K562 (cell line): Measurements from ENCODE around the gene FYB1. TPM values are rescaled to one million over a fixed set of nuclear protein-coding genes. Genes with fewer than 3 reads are reported as not detected.
A peak's percentile ranks its signal among the peaks of the same experiment; 100 is the strongest.

ENCODE experiments used
- BCL6 ChIP-seq: fragments of 250-450 bp; sonication (Bioruptor Pico); IDR thresholded peaks from 2 replicates; pipeline ENCODE4 v1.4.0; 2020
- CHCHD3 ChIP-seq: fragments of 250-450 bp; sonication (Bioruptor Pico); IDR thresholded peaks from 2 replicates; pipeline ENCODE4 v2.1.2; 2022; ENCODE audit warnings: mild to moderate bottlenecking
- HSF4 ChIP-seq: fragments of 250-450 bp; sonication (Bioruptor Pico); IDR thresholded peaks from 2 replicates; pipeline ENCODE4 v2.1.2; 2022; ENCODE audit warnings: mild to moderate bottlenecking, moderate library complexity, borderline replicate concordance
- MYBL2 ChIP-seq, 2 experiments: fragments of 450-650 bp in 1 of 2; sonication (generic) in 1 of 2; formaldehyde crosslinking in 1 of 2; IDR thresholded peaks; 2 replicates each; pipeline versions ENCODE4 v1.6.1 to v1.8.1; 2017 to 2022; ENCODE audit warnings: borderline replicate concordance in 1 of 2, inconsistent platforms in 1 of 2, low read depth in 1 of 2, mild to moderate bottlenecking in 1 of 2, missing genetic modification reagents in 1 of 2, moderate library complexity in 1 of 2
- MYNN ChIP-seq, 2 experiments: sonication (generic); formaldehyde crosslinking in 1 of 2; IDR thresholded peaks; 2 replicates each; pipeline versions ENCODE4 v1.5.0 to v1.6.1; 2016 to 2020; ENCODE audit warnings: antibody characterized with exemption in 1 of 2, missing genetic modification reagents in 1 of 2
- RB1 ChIP-seq: fragments of 450-650 bp; IDR thresholded peaks from 2 replicates; pipeline ENCODE4 v1.6.1; 2017; ENCODE audit warnings: low read depth, mild to moderate bottlenecking
- SRSF3 ChIP-seq: fragments of 200-400 bp; formaldehyde crosslinking; IDR thresholded peaks from 2 replicates; pipeline ENCODE4 v1.6.1; 2016; ENCODE audit warnings: mild to moderate bottlenecking, low read length, moderate library complexity; ENCODE audit not compliant: insufficient read depth
- TAF9B ChIP-seq: fragments of 450-650 bp; IDR thresholded peaks from 2 replicates; pipeline ENCODE4 v1.6.1; 2018; ENCODE audit warnings: mild to moderate bottlenecking; ENCODE audit not compliant: partially characterized antibody
- ZNF174 ChIP-seq: fragments of 250-450 bp; sonication (Bioruptor Pico); IDR thresholded peaks from 2 replicates; pipeline ENCODE4 v1.4.0; 2020; ENCODE audit warnings: mild to moderate bottlenecking
- polyA plus RNA-seq, 8 experiments: library from polyadenylated mRNA; depleted of rRNA in 4 of 8; stranded (reverse) in 5 of 8; unstranded in 3 of 8; fragments of >200 nt; fragmentation: Nextera tagmentation in 2 of 8; fragmentation: Illumina TruSeq in 1 of 8; extraction: Ambion mirVana in 2 of 8; extraction: Trizol in 1 of 8; gene quantifications; 2 replicates each; pipeline versions ENCODE4 v1.2.1 to v1.2.3, GENCODE V29; 2011 to 2014; ENCODE audit warnings: inconsistent platforms in 1 of 8, missing spikeins in 1 of 8
- total RNA-seq, 7 experiments: library from RNA; depleted of rRNA in 6 of 7; stranded (reverse); fragments of >200 nt in 6 of 7; fragmentation: Illumina TruSeq in 2 of 7; extraction: Trizol in 2 of 7; gene quantifications; 2 replicates each; pipeline versions ENCODE4 v1.2.1 to v1.2.3, GENCODE V29; 2011 to 2021; ENCODE audit warnings: low replicate concordance in 1 of 7
- TF ChIP-seq, protein P1 (sequence below): fragments of 450-650 bp; IDR thresholded peaks from 2 replicates; pipeline ENCODE4 v1.6.1; 2017; ENCODE audit warnings: mild to moderate bottlenecking, moderate library complexity
- TF ChIP-seq, protein P2 (sequence below): fragments of 250-450 bp; sonication (Bioruptor Pico); IDR thresholded peaks from 2 replicates; pipeline ENCODE4 v1.4.0; 2020; ENCODE audit warnings: mild to moderate bottlenecking, moderate library complexity
- TF ChIP-seq, protein P3 (sequence below): sonication (generic); formaldehyde crosslinking; IDR thresholded peaks from 2 replicates; pipeline ENCODE4 v1.8.0; 2022; ENCODE audit warnings: mild to moderate bottlenecking, missing genetic modification reagents
- TF ChIP-seq, protein P4 (sequence below): fragments of 450-650 bp; IDR thresholded peaks from 2 replicates; pipeline ENCODE4 v1.6.1; 2017; ENCODE audit warnings: antibody characterized with exemption, mild to moderate bottlenecking
- TF ChIP-seq, protein P5 (sequence below): fragments of 250-450 bp; sonication (Bioruptor Pico); IDR thresholded peaks from 2 replicates; pipeline ENCODE4 v1.8.0; 2022; ENCODE audit warnings: inconsistent platforms

Gene FYB1
- total and polyA plus RNA-seq, 9 of the 15 experiments (the other 6 are each of a cell fraction or from before 2014, with no cell fraction given): 4.7 to 31.5 (median 9.7) TPM

DNA sequence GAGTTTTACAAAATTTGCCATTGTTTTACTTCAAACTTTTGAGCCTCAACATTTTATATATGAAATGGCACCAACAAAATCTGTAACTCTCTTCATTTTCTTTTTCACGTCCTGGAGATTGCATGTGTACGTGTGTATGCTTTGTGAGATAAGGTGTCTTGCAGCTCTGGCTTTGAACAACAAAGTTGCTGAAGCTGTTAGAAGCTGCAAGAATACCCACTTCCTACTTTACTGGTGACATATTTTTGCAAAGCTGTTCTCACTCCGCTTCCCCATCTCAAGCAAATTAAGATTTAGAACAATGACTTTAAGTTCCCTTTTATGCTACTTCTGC, 41.8 kb downstream of the FYB1 start (continued):
- TF ChIP-seq, protein P1, sequence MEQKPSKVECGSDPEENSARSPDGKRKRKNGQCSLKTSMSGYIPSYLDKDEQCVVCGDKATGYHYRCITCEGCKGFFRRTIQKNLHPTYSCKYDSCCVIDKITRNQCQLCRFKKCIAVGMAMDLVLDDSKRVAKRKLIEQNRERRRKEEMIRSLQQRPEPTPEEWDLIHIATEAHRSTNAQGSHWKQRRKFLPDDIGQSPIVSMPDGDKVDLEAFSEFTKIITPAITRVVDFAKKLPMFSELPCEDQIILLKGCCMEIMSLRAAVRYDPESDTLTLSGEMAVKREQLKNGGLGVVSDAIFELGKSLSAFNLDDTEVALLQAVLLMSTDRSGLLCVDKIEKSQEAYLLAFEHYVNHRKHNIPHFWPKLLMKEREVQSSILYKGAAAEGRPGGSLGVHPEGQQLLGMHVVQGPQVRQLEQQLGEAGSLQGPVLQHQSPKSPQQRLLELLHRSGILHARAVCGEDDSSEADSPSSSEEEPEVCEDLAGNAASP: no peak
- TF ChIP-seq MYNN (IDR thresholded peaks at IDR 0.05) (no peak), MYNN (CRISPR knock-in tag; IDR thresholded peaks at IDR 0.05) (no peak), TAF9B (no peak), RB1 (no peak), SRSF3 (no peak), HSF4 (CRISPR knock-in tag) (no peak), CHCHD3 (no peak), MYBL2 (IDR thresholded peaks at IDR 0.05; ENCODE audit: low read depth) (no peak; the same call in 1 of the 2 replicates), MYBL2 (CRISPR knock-in tag; IDR thresholded peaks at IDR 0.05; ENCODE audit: borderline replicate concordance) (no peak), ZNF174 (0 out of 2 replicates have a peak, but pooled peaks have one; percentile 28), BCL6 (CRISPR knock-in tag) (no peak)
- TF ChIP-seq, protein P2, sequence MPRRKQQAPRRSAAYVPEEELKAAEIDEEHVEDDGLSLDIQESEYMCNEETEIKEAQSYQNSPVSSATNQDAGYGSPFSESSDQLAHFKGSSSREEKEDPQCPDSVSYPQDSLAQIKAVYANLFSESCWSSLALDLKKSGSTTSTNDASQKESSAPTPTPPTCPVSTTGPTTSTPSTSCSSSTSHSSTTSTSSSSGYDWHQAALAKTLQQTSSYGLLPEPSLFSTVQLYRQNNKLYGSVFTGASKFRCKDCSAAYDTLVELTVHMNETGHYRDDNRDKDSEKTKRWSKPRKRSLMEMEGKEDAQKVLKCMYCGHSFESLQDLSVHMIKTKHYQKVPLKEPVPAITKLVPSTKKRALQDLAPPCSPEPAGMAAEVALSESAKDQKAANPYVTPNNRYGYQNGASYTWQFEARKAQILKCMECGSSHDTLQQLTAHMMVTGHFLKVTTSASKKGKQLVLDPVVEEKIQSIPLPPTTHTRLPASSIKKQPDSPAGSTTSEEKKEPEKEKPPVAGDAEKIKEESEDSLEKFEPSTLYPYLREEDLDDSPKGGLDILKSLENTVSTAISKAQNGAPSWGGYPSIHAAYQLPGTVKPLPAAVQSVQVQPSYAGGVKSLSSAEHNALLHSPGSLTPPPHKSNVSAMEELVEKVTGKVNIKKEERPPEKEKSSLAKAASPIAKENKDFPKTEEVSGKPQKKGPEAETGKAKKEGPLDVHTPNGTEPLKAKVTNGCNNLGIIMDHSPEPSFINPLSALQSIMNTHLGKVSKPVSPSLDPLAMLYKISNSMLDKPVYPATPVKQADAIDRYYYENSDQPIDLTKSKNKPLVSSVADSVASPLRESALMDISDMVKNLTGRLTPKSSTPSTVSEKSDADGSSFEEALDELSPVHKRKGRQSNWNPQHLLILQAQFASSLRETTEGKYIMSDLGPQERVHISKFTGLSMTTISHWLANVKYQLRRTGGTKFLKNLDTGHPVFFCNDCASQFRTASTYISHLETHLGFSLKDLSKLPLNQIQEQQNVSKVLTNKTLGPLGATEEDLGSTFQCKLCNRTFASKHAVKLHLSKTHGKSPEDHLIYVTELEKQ (CRISPR knock-in tag): no peak
- TF ChIP-seq, protein P3, sequence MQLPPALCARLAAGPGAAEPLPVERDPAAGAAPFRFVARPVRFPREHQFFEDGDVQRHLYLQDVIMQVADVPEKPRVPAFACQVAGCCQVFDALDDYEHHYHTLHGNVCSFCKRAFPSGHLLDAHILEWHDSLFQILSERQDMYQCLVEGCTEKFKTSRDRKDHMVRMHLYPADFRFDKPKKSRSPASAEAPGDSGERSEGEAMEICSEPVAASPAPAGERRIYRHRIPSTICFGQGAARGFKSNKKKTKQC (CRISPR knock-in tag): no peak
- TF ChIP-seq, protein P4, sequence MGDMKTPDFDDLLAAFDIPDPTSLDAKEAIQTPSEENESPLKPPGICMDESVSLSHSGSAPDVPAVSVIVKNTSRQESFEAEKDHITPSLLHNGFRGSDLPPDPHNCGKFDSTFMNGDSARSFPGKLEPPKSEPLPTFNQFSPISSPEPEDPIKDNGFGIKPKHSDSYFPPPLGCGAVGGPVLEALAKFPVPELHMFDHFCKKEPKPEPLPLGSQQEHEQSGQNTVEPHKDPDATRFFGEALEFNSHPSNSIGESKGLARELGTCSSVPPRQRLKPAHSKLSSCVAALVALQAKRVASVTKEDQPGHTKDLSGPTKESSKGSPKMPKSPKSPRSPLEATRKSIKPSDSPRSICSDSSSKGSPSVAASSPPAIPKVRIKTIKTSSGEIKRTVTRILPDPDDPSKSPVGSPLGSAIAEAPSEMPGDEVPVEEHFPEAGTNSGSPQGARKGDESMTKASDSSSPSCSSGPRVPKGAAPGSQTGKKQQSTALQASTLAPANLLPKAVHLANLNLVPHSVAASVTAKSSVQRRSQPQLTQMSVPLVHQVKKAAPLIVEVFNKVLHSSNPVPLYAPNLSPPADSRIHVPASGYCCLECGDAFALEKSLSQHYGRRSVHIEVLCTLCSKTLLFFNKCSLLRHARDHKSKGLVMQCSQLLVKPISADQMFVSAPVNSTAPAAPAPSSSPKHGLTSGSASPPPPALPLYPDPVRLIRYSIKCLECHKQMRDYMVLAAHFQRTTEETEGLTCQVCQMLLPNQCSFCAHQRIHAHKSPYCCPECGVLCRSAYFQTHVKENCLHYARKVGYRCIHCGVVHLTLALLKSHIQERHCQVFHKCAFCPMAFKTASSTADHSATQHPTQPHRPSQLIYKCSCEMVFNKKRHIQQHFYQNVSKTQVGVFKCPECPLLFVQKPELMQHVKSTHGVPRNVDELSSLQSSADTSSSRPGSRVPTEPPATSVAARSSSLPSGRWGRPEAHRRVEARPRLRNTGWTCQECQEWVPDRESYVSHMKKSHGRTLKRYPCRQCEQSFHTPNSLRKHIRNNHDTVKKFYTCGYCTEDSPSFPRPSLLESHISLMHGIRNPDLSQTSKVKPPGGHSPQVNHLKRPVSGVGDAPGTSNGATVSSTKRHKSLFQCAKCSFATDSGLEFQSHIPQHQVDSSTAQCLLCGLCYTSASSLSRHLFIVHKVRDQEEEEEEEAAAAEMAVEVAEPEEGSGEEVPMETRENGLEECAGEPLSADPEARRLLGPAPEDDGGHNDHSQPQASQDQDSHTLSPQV: no peak
- TF ChIP-seq, protein P5, sequence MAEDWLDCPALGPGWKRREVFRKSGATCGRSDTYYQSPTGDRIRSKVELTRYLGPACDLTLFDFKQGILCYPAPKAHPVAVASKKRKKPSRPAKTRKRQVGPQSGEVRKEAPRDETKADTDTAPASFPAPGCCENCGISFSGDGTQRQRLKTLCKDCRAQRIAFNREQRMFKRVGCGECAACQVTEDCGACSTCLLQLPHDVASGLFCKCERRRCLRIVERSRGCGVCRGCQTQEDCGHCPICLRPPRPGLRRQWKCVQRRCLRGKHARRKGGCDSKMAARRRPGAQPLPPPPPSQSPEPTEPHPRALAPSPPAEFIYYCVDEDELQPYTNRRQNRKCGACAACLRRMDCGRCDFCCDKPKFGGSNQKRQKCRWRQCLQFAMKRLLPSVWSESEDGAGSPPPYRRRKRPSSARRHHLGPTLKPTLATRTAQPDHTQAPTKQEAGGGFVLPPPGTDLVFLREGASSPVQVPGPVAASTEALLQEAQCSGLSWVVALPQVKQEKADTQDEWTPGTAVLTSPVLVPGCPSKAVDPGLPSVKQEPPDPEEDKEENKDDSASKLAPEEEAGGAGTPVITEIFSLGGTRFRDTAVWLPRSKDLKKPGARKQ (CRISPR knock-in tag): no peak
